ENCODE data around the gene PAPPA. TPM values are rescaled to one million over a fixed set of nuclear protein-coding genes. Genes with fewer than 3 reads are reported as not detected.

The PAPPA gene
- total RNA-seq, 2 experiments from 2014 or later, result not detected

DNA sequence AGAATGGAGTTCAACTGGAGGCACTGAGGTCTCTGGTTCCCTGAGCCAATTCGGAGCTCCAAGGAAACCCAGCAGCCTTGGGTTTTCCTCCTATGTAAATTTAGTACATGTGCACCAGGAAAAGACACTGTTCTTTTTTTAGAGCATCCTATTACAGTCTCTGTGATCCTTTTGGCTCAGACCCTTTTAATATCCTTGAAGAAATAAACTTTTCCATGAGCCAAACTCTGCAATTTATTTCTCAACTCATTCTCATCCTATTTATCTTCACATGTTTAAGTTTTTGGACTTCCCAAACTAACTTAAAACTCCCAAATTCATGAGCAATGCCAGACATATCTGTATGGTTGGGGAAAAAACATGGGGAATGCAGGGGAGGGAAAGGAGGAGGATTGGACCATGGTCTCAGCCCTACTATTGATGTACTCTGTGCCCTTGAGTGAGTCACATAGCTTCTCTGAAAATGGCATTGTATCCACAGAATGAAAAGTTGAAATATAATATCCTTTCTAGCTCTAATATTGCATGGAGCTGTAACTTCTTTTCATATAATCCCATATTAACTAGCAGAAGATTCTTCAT, 76.6 kb downstream of the PAPPA start:
- no peak for DNase-seq (ENCODE audit: low spot score)
- H3K4me2 ChIP-seq (ENCODE audit: low read length), result no peak overlapping the region
- no peak overlapping the region for H2AFZ ChIP-seq (ENCODE audit: low read length)
- no peaks in the 10 kb centered on the region for H3K9me3 ChIP-seq (ENCODE audit: low read length)
- no peak overlapping the region for H3K4me3 ChIP-seq (ENCODE audit: low read depth, low read length, poor library complexity, severe bottlenecking)
- no peaks in the 10 kb centered on the region for H4K20me1 ChIP-seq (ENCODE audit: insufficient read depth, low read length)
- intact Hi-C loops (cut with micrococcal nuclease; ENCODE audit: unreplicated experiment), result no loop called here
- H3K36me3 ChIP-seq (ENCODE audit: insufficient read depth, low read length), result no peaks in the 10 kb centered on the region
- CTCF ChIA-PET (ENCODE audit: unreplicated experiment), result interaction anchor here (0.6 kb wide), 1 partner anchor 104 kb away, joined by 3 read pairs; no protein-coding TSS in a partner anchor
- BruUV-seq (replicated peaks), result no TSS peak
- no peak overlapping the region for H3K27ac ChIP-seq (ENCODE audit: low read depth, low read length, poor library complexity, severe bottlenecking)
- no peaks in the 10 kb centered on the region for H3K4me1 ChIP-seq (ENCODE audit: insufficient read depth, low read length, poor library complexity, severe bottlenecking)
- TF ChIP-seq EZH2phosphoT487 (IDR thresholded peaks at IDR 0.05; ENCODE audit: borderline replicate concordance, low read depth, low read length), result no peak
- TF ChIP-seq, protein P1, sequence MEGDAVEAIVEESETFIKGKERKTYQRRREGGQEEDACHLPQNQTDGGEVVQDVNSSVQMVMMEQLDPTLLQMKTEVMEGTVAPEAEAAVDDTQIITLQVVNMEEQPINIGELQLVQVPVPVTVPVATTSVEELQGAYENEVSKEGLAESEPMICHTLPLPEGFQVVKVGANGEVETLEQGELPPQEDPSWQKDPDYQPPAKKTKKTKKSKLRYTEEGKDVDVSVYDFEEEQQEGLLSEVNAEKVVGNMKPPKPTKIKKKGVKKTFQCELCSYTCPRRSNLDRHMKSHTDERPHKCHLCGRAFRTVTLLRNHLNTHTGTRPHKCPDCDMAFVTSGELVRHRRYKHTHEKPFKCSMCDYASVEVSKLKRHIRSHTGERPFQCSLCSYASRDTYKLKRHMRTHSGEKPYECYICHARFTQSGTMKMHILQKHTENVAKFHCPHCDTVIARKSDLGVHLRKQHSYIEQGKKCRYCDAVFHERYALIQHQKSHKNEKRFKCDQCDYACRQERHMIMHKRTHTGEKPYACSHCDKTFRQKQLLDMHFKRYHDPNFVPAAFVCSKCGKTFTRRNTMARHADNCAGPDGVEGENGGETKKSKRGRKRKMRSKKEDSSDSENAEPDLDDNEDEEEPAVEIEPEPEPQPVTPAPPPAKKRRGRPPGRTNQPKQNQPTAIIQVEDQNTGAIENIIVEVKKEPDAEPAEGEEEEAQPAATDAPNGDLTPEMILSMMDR (conservative IDR thresholded peaks at IDR 0.05; ENCODE audit: low read length), result no peak
- H3K79me2 ChIP-seq (ENCODE audit: insufficient read depth, low read depth, low read length), result no peaks in the 10 kb centered on the region
- POLR2A ChIA-PET, result interaction anchor here (0.6 to 1.4 kb wide), 2 partner anchors 12 to 121 kb away, joined by 3 to 5 read pairs; no protein-coding TSS in a partner anchor
- H3K9me2 ChIP-seq (ENCODE audit: insufficient read depth, low read length), result no peaks in the 10 kb centered on the region

DNA sequence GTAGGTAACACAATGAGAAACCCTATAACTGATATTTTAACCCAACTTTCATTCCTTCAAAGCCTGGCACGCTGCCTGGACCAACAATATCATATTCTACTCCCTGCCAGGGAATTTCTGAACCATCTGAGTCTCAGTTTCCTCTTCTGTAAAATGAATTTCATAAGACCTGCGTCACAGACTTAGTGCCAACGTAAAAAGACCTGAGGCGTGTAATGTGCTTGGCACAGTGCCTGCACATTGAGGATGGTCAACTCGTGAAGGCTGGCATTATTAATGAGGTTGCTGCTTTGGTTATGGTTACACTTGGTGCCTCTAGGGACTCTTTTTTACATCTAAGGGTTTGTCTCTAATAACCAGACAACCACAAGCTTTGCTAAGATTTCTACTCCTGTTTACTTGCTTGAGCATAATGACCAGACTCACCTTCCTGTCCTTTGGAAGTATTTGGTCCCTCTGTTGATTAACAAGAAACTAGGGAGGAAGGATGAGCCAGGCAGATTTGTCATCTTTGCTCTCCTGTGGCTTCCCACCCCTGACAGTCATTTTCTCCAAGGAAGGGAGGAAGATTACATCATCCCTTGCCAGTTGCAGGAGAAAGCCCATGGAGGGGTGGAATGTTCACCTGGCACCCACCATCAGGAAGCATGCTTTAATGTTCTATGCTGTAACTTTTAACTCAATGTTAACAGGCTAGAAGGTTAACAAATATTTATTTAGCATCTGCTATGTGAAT, 79.0 kb downstream of the PAPPA start:
- no peak overlapping the region for H3K4me3 ChIP-seq (ENCODE audit: low read depth, low read length, poor library complexity, severe bottlenecking)
- H3K9me3 ChIP-seq (ENCODE audit: low read length), result no peaks in the 10 kb centered on the region
- no peaks in the 10 kb centered on the region for H3K9me2 ChIP-seq (ENCODE audit: insufficient read depth, low read length)
- intact Hi-C loops (cut with micrococcal nuclease; ENCODE audit: unreplicated experiment), result no loop called here
- no peak for DNase-seq (ENCODE audit: low spot score)
- H3K79me2 ChIP-seq (ENCODE audit: insufficient read depth, low read depth, low read length), result no peaks in the 10 kb centered on the region
- ChIA-PET CTCF (ENCODE audit: unreplicated experiment) (no interaction called here), POLR2A (no interaction called here)
- H3K4me1 ChIP-seq (ENCODE audit: insufficient read depth, low read length, poor library complexity, severe bottlenecking), result no peaks in the 10 kb centered on the region
- no peak overlapping the region for H2AFZ ChIP-seq (ENCODE audit: low read length)
- no peaks in the 10 kb centered on the region for H3K36me3 ChIP-seq (ENCODE audit: insufficient read depth, low read length)
- H3K4me2 ChIP-seq (ENCODE audit: low read length), result no peak overlapping the region
- H4K20me1 ChIP-seq (ENCODE audit: insufficient read depth, low read length), result no peaks in the 10 kb centered on the region
- BruUV-seq (replicated peaks), result no TSS peak
- TF ChIP-seq EZH2phosphoT487 (IDR thresholded peaks at IDR 0.05; ENCODE audit: borderline replicate concordance, low read depth, low read length), result no peak
- no peak overlapping the region for H3K27ac ChIP-seq (ENCODE audit: low read depth, low read length, poor library complexity, severe bottlenecking)

DNA sequence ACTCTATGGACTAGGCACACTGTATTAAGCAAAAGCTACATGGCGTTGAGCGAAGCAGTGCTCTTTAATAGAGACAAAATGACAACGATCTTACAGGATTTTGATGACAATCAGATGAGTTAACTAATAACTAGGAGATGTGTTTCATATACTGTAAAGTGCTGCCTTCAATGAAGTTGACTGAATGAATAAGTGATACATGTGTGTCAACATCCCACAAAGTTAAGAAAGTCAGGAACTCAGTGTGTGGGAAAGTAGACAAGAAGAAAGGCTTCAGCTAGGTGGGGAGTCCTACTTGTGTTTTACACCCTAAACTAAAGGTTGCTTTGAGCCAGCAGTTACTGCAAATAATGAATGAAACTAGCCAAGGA, 79.6 kb downstream of the PAPPA start:
- no peak overlapping the region for H3K4me3 ChIP-seq (ENCODE audit: low read depth, low read length, poor library complexity, severe bottlenecking)
- no peaks in the 10 kb centered on the region for H4K20me1 ChIP-seq (ENCODE audit: insufficient read depth, low read length)
- no peaks in the 10 kb centered on the region for H3K4me1 ChIP-seq (ENCODE audit: insufficient read depth, low read length, poor library complexity, severe bottlenecking)
- H3K9me2 ChIP-seq (ENCODE audit: insufficient read depth, low read length), result no peaks in the 10 kb centered on the region
- no TSS peak for BruUV-seq (replicated peaks)
- H3K36me3 ChIP-seq (ENCODE audit: insufficient read depth, low read length), result no peaks in the 10 kb centered on the region
- intact Hi-C loops (cut with micrococcal nuclease; ENCODE audit: unreplicated experiment), result no loop called here
- POLR2A ChIA-PET, result no interaction called here
- no peak overlapping the region for H3K4me2 ChIP-seq (ENCODE audit: low read length)
- no peak for DNase-seq (ENCODE audit: low spot score)
- no peak overlapping the region for H3K27ac ChIP-seq (ENCODE audit: low read depth, low read length, poor library complexity, severe bottlenecking)
- no peaks in the 10 kb centered on the region for H3K79me2 ChIP-seq (ENCODE audit: insufficient read depth, low read depth, low read length)
- no peaks in the 10 kb centered on the region for H3K9me3 ChIP-seq (ENCODE audit: low read length)
- CTCF ChIA-PET (ENCODE audit: unreplicated experiment), result no interaction called here
- no peak overlapping the region for H2AFZ ChIP-seq (ENCODE audit: low read length)
- TF ChIP-seq EZH2phosphoT487 (IDR thresholded peaks at IDR 0.05; ENCODE audit: borderline replicate concordance, low read depth, low read length), result no peak
- TF ChIP-seq, protein P1 (conservative IDR thresholded peaks at IDR 0.05; ENCODE audit: low read length), result no peak
